ENCODE data around the gene DVL2. TPM values are rescaled to one million over a fixed set of nuclear protein-coding genes. Genes with fewer than 3 reads are reported as not detected.

Gene DVL2
- total and polyA plus RNA-seq, 2 of the 13 experiments (the other 11 are each of a cell fraction or from before 2014, with no cell fraction given): 5.7 to 38.2 TPM

GRCh38 chr17:7220593-7221277 is 13.6 kb downstream of the DVL2 start (continued):
- TF ChIP-seq MNT (IDR thresholded peaks at IDR 0.05) (no peak), MTF1 (CRISPR knock-in tag; IDR thresholded peaks at IDR 0.05) (no peak), POLR2G (IDR thresholded peaks at IDR 0.05; ENCODE audit: low read depth, low read length) (peak; percentile 9), HNRNPH1 (optimal IDR thresholded peaks at IDR 0.05; ENCODE audit: low read depth, low read length) (peak; percentile 20), ZBTB20 (CRISPR knock-in tag; IDR thresholded peaks at IDR 0.05; ENCODE audit: borderline replicate concordance, low read depth) (no peak), ZSCAN25 (CRISPR knock-in tag; IDR thresholded peaks at IDR 0.05) (no peak), ZNF616 (CRISPR knock-in tag; IDR thresholded peaks at IDR 0.05; ENCODE audit: low read depth) (no peak), HOXD1 (CRISPR knock-in tag; IDR thresholded peaks at IDR 0.05) (no peak), POLR2A (IDR thresholded peaks at IDR 0.05; ENCODE audit: insufficient read depth in 1 of 2, low read depth in 2 of 2, low read length in 2 of 2) (0 out of 4 replicates have a peak, but pooled peaks of 1 of the 2 experiments have one; percentile 37), PHF21A (CRISPR knock-in tag; IDR thresholded peaks at IDR 0.05) (peak; percentile 59; the same call in 1 of the 2 replicates), KDM5A (IDR thresholded peaks at IDR 0.05; ENCODE audit: borderline replicate concordance, low read length) (no peak), NFIC (IDR thresholded peaks at IDR 0.05; ENCODE audit: low read length) (no peak), PATZ1 (CRISPR knock-in tag; IDR thresholded peaks at IDR 0.05) (0 out of 2 replicates have a peak, but pooled peaks have one; percentile 25), DNMT1 (CRISPR knock-in tag; IDR thresholded peaks at IDR 0.05) (no peak), KLF9 (CRISPR knock-in tag; IDR thresholded peaks at IDR 0.05; ENCODE audit: low read depth) (no peak), RAD21 (CRISPR knock-in tag; IDR thresholded peaks at IDR 0.05) (0 out of 2 replicates have a peak, but pooled peaks have one; percentile 37), ZC3H13 (CRISPR knock-in tag; IDR thresholded peaks at IDR 0.05) (0 out of 2 replicates have a peak, but pooled peaks have one; percentile 26), BRF2 (CRISPR knock-in tag; IDR thresholded peaks at IDR 0.05) (no peak), ZNF543 (CRISPR knock-in tag; IDR thresholded peaks at IDR 0.05) (peak; percentile 99), ZNF33A (CRISPR knock-in tag; IDR thresholded peaks at IDR 0.05; ENCODE audit: borderline replicate concordance) (no peak), DZIP1 (CRISPR knock-in tag; IDR thresholded peaks at IDR 0.05) (0 out of 2 replicates have a peak, but pooled peaks have one; percentile 21)

Data from HepG2 (cell line).